H1 (cell line): ENCODE results near the gene ILDR2.

Experiments
- BCL11A ChIP-seq, 2 experiments: IDR thresholded peaks; one replicate each; pipeline ENCODE4 v1.6.1; 2011; ENCODE audit warnings: low read depth in 2 of 2, low read length in 2 of 2, mild to moderate bottlenecking in 2 of 2
- CTCF ChIP-seq, 3 experiments: IDR thresholded peaks; 1 replicate in 2 of 3; 2 replicates in 1 of 3; pipeline versions ENCODE4 v1.5.1 to v1.6.1; 2011; ENCODE audit warnings: low read length in 3 of 3, mild to moderate bottlenecking in 3 of 3, inconsistent platforms in 2 of 3, low read depth in 1 of 3, moderate library complexity in 1 of 3; ENCODE audit not compliant: insufficient read depth in 1 of 3; ENCODE audit errors: control extremely low read depth in 1 of 3
- EZH2 ChIP-seq: fragments of 200-600 bp; sonication (generic); IDR thresholded peaks from 2 replicates; pipeline ENCODE4 v1.7.1; 2012; ENCODE audit warnings: low read depth, mild to moderate bottlenecking, moderate library complexity, low read length, inconsistent platforms; ENCODE audit not compliant: severe bottlenecking
- FOSL1 ChIP-seq: IDR thresholded peaks from 2 replicates; pipeline ENCODE4 v1.6.1; 2011; ENCODE audit warnings: mild to moderate bottlenecking, low read depth, low read length, moderate library complexity; ENCODE audit not compliant: insufficient read depth
- JUND ChIP-seq: IDR thresholded peaks from 2 replicates; pipeline ENCODE4 v1.6.1; 2011; ENCODE audit warnings: mild to moderate bottlenecking, improper control_type of control experiment, low read length
- POLR2A ChIP-seq, 2 experiments: IDR thresholded peaks; 1 replicate in 1 of 2; 2 replicates in 1 of 2; pipeline ENCODE4 v1.6.1; 2011; ENCODE audit warnings: low read depth in 2 of 2, low read length in 2 of 2, mild to moderate bottlenecking in 2 of 2; ENCODE audit errors: control extremely low read depth in 1 of 2
- POLR2AphosphoS5 ChIP-seq: IDR thresholded peaks from 2 replicates; pipeline ENCODE4 v1.6.1; 2011; ENCODE audit warnings: low read depth, low read length
- RXRA ChIP-seq: IDR thresholded peaks from 2 replicates; pipeline ENCODE4 v1.6.1; 2011; ENCODE audit warnings: low read depth, mild to moderate bottlenecking, low read length, moderate library complexity; ENCODE audit not compliant: insufficient read depth
- SUZ12 ChIP-seq: fragments of 200-600 bp; sonication (generic); IDR thresholded peaks from 2 replicates; pipeline ENCODE4 v1.6.1; 2012; ENCODE audit warnings: mild to moderate bottlenecking, inconsistent platforms, low read length, moderate library complexity, mixed read lengths
- TAF1 ChIP-seq: IDR thresholded peaks from 2 replicates; pipeline ENCODE4 v1.6.1; 2011; ENCODE audit warnings: mild to moderate bottlenecking, low read depth, low read length
- TCF12 ChIP-seq: IDR thresholded peaks from 2 replicates; pipeline ENCODE4 v1.6.1; 2011; ENCODE audit warnings: low read depth, mild to moderate bottlenecking, low read length
- ZNF274 ChIP-seq: IDR thresholded peaks from 2 replicates; pipeline ENCODE4 v1.7.0; 2012; ENCODE audit warnings: low read length, borderline replicate concordance; ENCODE audit errors: extremely low read depth
- TF ChIP-seq, protein P1 (sequence below): IDR thresholded peaks from 2 replicates; pipeline ENCODE4 v1.6.1; 2012; ENCODE audit warnings: low read length, inconsistent platforms

- TF ChIP-seq CTCF (IDR thresholded peaks at IDR 0.05; ENCODE audit: control extremely low read depth in 1 of 3, insufficient read depth in 1 of 3, low read depth in 1 of 3, low read length in 3 of 3) (no peak), POLR2AphosphoS5 (no peak), FOSL1 (no peak), TCF12 (no peak), ZNF274 (no peak), TAF1 (no peak), POLR2A (IDR thresholded peaks at IDR 0.05; ENCODE audit: control extremely low read depth in 1 of 2, low read depth in 2 of 2, low read length in 2 of 2) (no peak), BCL11A (IDR thresholded peaks at IDR 0.05; ENCODE audit: low read depth in 2 of 2, low read length in 2 of 2) (no peak), EZH2 (no peak), SUZ12 (no peak), JUND (no peak), RXRA (no peak)
- TF ChIP-seq, protein P1, sequence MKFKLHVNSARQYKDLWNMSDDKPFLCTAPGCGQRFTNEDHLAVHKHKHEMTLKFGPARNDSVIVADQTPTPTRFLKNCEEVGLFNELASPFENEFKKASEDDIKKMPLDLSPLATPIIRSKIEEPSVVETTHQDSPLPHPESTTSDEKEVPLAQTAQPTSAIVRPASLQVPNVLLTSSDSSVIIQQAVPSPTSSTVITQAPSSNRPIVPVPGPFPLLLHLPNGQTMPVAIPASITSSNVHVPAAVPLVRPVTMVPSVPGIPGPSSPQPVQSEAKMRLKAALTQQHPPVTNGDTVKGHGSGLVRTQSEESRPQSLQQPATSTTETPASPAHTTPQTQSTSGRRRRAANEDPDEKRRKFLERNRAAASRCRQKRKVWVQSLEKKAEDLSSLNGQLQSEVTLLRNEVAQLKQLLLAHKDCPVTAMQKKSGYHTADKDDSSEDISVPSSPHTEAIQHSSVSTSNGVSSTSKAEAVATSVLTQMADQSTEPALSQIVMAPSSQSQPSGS = no peak
These were observed 98.9 kb downstream of the ILDR2 start for GRCh38 chr1:166876540-166876838.
